ENCODE data around the gene GTF2H4.

The GTF2H4 gene

GRCh38 chr6:30957716-30958115, 49.7 kb downstream of the GTF2H4 start:
- no peak for DNase-seq (ENCODE audit: low read depth)

DNA sequence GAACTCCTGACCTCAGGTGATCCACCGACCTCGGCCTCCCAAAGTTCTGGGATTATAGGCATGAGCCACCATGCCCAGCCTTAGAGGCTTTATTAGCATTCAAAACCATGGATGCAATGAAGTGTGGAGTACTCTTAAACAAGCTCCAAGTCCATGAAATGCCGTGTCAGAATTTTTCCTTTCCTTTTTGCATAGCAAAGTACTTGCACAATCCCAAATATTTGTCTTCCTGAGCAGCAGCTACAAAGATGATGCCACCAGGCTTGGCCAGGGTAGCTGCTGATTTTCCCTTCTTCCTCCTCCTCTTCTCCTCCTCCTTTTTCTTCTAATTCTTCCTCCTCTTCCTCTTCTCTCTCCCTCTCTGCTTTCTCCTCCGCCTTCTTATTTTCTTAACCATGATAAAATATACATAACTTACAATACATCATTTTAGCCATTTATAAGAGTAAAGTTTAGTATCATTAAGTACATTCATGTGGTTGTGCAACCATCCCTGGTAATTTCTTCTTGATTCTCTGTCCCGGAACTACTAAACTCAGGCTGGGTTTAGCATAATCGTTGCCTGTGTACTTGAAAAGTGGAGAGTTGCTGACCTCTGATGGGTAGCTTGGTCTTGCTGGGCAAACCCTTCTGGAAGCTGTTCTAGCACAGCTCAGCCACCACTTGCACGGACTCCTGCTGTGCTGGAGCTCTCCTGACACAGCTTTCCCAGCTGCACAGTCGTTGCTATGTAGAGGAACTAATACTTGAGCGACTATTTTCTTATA, 53.1 kb downstream of the GTF2H4 start:
- DNase-seq (ENCODE audit: low read depth): peak; percentile 25

GRCh38 chr6:30962716-30963115, 54.7 kb downstream of the GTF2H4 start:
- no peak for DNase-seq (ENCODE audit: low read depth)

DNA sequence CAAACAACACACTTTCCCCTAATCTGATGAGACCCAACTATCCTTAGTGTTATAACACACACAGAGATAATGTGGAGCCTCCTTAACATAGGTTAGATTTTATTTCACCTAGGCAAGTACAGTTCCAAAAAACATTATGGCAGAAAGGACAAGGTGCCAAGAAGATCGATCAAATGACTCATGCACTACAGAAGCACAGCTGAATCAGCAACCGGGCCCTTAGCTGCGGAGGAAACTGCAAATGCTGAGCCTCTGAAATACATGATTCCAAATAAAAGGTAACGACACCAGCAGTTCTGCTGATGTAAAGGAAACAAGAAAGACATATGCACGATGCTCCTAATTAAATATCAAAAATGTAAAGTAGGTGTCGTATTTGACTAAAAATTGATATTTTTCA, 55.6 kb downstream of the GTF2H4 start:
- peak; percentile 26 for DNase-seq (ENCODE audit: low read depth)

All from stromal cell of bone marrow (primary cell).